Astrocyte (in vitro differentiated cells and primary cell): Measurements from ENCODE around the gene DCP1B.

Experiments
- EZH2 ChIP-seq: IDR thresholded peaks from 2 replicates; pipeline ENCODE4 v1.6.1; 2012; ENCODE audit warnings: mild to moderate bottlenecking, low read length, inconsistent platforms; ENCODE audit not compliant: insufficient read depth
- TF ChIP-seq, protein P1 (sequence below): IDR thresholded peaks from 2 replicates; pipeline ENCODE4 v1.5.1; 2011; ENCODE audit warnings: low read depth, mild to moderate bottlenecking, inconsistent platforms, low read length, moderate library complexity; ENCODE audit not compliant: insufficient read depth

DNA sequence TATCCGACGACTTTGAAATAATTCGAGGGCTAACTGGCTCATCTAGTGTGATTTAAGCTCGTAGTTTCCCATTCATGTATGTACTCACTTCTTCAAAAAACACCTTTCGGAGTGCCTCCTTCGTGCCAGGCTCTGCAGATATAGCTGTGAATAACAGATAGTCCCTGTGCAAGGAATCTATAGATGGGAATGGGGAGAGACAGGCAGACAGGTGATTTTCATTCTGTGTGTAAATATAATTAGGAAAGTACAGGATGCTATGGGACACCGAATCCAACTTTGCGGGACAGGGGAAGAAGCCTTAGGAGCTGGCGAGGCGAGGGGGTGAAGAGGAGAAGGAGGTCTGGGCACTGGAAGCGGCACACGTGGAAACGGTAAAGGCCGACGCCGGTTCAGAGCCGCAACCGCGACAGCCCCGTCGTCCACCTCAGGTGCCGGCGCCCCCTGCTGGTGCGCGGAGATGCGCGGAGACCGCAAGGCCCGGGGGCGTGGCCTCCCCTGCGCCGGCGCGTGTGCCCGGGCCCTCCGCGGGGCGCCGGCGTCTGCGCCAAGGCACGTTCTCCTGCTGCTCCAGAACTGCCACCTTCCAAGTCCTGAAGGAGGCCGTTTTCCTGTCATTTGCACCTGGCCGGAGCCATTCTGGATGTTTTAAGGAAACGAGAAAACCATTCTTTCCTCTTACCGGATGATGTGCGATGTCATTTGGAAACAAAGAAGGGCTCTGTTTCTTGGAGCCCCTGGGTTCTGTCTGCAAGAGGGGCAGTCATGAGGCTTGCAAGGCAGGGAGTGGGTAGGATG lies 30.6 kb upstream of the DCP1B start:
- TF ChIP-seq EZH2, result peak; percentile 37
- TF ChIP-seq, protein P1, sequence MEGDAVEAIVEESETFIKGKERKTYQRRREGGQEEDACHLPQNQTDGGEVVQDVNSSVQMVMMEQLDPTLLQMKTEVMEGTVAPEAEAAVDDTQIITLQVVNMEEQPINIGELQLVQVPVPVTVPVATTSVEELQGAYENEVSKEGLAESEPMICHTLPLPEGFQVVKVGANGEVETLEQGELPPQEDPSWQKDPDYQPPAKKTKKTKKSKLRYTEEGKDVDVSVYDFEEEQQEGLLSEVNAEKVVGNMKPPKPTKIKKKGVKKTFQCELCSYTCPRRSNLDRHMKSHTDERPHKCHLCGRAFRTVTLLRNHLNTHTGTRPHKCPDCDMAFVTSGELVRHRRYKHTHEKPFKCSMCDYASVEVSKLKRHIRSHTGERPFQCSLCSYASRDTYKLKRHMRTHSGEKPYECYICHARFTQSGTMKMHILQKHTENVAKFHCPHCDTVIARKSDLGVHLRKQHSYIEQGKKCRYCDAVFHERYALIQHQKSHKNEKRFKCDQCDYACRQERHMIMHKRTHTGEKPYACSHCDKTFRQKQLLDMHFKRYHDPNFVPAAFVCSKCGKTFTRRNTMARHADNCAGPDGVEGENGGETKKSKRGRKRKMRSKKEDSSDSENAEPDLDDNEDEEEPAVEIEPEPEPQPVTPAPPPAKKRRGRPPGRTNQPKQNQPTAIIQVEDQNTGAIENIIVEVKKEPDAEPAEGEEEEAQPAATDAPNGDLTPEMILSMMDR, result peak; percentile 54
